Measurements from ENCODE around the gene THSD7B.
"Not testable (repeated sequence)": the region's sequence is repeated elsewhere in the genome, so short reads cannot be mapped to it uniquely, and the experiment has no call there.

Gene THSD7B

GRCh38 chr2:137261881-137262585, 496.7 kb downstream of the THSD7B start:
- no peak for DNase-seq (ENCODE audit: low read depth)

GRCh38 chr2:137262594-137262993, 497.2 kb downstream of the THSD7B start:
- DNase-seq (ENCODE audit: low read depth) = no peak

GRCh38 chr2:137287913-137288639, 522.7 kb downstream of the THSD7B start:
- DNase-seq (ENCODE audit: low read depth) = no peak

- DNase-seq (ENCODE audit: low read depth) = no peak
Measured at GRCh38 chr2:137291836-137292570, 526.7 kb downstream of the THSD7B start.

GRCh38 chr2:137298377-137298776, 533.0 kb downstream of the THSD7B start:
- no peak for DNase-seq (ENCODE audit: low read depth)

DNA sequence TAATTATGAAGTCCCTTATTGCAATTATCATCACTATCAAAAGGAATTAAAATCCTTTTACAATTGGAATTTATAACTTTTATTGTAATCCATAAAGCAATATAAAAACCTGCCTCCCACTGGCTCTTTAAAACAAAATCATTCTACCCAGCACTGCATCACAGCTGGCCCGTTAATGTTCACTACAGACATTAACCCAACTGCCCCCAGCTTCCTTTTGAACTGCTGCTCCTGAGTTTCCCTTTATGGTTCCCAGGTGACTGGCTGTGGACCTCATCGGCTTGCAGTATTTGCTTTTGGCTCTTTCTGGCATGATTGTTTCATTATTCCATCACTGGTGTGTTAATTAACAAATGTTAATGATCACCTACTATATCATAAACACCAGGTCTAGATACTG, 535.6 kb downstream of the THSD7B start:
- no peak for DNase-seq (ENCODE audit: low read depth)

DNA sequence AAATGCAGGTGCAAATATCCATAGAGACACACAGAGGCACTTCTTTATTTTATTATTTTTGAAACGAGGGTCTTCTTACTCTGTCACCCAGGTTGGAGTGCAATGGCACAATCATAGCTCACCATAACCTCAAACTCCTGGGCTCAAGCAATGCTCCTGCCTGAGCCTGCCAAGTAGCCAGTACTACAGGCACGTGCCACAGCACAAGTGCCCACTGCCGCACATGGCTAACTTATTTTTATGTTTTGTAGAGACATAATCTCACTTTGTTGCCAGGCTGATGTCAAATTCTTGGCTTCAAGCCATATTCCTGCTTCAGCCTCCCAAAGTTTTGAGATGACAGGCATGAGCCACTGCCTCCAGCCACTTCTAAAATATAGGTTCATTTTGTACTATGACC, 537.6 kb downstream of the THSD7B start:
- DNase-seq (ENCODE audit: low read depth) = no peak

GRCh38 chr2:137316075-137316474, 550.7 kb downstream of the THSD7B start:
- no peak for DNase-seq (ENCODE audit: low read depth)

DNA sequence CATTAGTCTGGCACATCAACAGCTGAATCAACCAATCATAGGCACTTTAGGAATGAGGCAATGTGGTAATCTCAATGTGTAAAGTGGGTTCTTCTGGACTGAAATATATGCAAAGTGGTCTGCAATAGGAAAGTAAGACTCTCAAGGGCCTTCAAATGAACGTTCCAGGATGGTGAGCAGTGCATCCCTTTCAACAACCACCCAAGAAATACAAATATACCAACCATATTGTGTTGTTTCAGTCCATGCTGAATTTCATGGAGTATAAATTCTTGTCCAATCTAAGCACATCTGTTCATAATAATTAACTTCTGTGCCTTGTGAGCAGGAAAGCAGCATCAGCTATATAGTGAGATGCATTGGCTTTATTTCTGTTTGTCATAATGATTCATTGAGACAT, 556.2 kb downstream of the THSD7B start:
- DNase-seq (ENCODE audit: low read depth) = no peak

DNA sequence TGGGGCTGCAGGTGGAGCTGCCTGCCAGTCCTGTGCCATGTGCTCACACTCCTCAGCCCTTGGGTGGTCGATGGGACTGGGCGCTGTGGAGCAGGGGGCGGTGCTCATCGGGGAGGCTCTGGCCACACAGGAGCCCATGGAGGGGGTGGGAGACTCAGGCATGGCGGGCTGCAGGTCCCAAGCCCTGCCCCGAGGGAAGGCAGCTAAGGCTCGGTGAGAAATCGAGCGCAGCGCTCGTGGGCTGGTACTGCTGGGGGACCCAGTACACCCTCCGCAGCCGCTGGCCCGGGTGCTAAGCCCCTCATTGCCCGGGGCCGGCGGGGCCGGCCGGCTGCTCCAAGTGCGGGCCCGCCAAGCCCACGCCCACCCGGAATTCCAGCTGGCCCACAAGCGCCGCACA, 566.2 kb downstream of the THSD7B start:
- not testable (repeated sequence) for DNase-seq (ENCODE audit: low read depth)

DNA sequence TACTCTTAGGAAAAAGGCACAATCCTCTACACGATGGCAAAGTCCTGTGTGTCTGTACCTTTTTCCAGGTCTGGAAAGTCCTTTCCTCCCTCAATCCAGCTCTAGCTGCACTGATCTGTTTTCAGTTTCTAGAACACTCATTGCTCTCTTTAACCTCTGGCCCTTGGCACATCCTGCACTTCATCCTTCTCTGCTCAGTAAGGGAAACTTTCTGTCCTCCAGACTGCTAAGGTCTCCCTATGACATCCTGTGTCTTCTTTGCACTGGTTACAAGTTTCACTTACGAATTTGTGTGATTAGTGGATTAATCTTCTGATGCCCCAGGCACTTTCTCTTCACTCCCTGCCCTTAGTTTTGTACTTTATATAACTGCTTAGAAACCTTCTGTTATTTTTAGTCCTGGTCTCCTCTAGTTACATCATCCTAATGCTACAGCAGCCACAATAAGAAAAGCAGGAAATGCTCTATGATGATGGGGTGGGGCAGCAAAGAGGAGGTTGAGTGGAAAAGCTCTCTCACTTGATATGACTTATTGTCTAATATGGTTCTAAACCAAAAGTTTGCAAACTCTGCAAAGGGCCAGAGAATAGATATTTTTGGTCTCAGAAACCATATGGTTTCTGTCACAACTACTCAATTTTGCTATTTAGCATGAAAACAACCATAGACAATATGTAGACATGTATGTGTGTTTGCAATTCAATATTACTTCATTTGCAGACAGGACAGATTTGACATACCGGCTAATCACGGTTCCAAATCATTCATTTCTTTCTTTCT, 568.2 kb downstream of the THSD7B start:
- DNase-seq (ENCODE audit: low read depth) = no peak

GRCh38 chr2:137336067-137336466, 570.7 kb downstream of the THSD7B start:
- DNase-seq (ENCODE audit: low read depth) = no peak

- no peak for DNase-seq (ENCODE audit: low read depth)
Measured at GRCh38 chr2:137339051-137339450, 573.7 kb downstream of the THSD7B start.

GRCh38 chr2:137345994-137346393, 580.6 kb downstream of the THSD7B start:
- no peak for DNase-seq (ENCODE audit: low read depth)

GRCh38 chr2:137348301-137348700, 583.0 kb downstream of the THSD7B start:
- DNase-seq (ENCODE audit: low read depth) = no peak

DNA sequence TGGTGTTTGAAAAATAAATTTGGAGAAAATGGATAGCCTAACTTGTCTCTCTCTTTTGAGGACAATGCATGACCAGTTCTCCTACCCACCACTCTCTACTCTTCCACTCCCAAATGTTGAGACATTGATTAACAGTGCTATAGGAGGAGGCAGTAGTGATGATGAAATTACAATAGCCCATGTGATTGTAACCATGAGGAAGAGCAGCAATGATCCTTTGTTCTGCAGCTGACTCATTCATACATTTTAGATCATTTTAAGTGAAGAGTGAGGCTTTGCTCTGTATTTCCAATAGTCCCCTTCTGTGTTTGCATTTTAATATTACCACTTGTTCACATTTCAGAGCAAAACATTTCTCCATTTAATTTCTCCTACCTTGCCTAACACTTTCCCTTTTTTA, 592.3 kb downstream of the THSD7B start:
- DNase-seq (ENCODE audit: low read depth) = no peak

GRCh38 chr2:137367361-137367760, 602.0 kb downstream of the THSD7B start:
- DNase-seq (ENCODE audit: low read depth) = no peak

DNA sequence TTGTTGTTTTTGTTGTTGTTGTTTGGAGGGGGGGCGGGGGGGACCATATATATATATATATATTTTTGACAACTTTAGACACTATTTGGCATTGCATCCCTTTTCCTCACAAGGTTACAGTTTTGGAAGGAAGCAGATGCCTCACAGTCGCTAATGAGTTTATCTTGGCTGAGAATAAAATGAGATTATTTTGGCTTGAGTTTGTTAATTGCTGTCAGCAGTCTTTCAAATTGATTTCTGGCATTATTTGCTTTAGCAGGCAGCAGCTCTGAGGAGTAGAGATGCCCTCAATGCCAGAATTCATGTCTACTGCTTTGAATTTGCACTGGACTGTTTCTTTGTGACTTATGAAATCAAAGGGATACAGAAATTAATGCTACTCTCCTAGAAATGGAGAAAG, 603.8 kb downstream of the THSD7B start:
- no peak for DNase-seq (ENCODE audit: low read depth)

GRCh38 chr2:137379186-137379585, 613.8 kb downstream of the THSD7B start:
- DNase-seq (ENCODE audit: low read depth) = no peak

GRCh38 chr2:137380610-137381009, 615.3 kb downstream of the THSD7B start:
- no peak for DNase-seq (ENCODE audit: low read depth)

DNA sequence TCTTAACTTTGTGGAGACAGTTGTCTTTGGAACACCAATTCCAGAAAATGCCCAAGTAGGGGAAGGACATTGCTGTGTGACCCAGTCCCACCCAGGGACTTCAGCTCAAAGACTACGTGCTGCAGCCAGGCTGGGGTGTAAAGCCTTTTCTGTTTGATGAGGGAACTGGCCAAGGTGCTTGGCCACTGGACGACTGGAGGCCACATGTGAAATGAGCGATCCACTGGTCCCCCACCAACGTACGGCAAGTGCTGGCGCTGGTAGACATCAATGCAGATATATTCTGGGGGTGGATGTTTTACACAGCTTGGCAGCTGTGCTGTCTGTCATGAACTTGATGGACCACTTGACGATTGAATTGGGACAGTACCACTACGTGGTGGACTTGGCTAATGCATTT, 616.4 kb downstream of the THSD7B start:
- DNase-seq (ENCODE audit: low read depth) = no peak

- DNase-seq (ENCODE audit: low read depth) = no peak
Measured at GRCh38 chr2:137383391-137383790, 618.0 kb downstream of the THSD7B start.

Data from stimulated activated CD8-positive, alpha-beta memory T cell treated with anti-CD3 and anti-CD28 coated beads, Interleukin-7, amount 100 ng/mL, for 24 hours (primary cell).